ENCODE measurements around the gene HLA-DMA. TPM values are rescaled to one million over a fixed set of nuclear protein-coding genes. Genes with fewer than 3 reads are reported as not detected.
A peak's percentile ranks its signal among the peaks of the same experiment; 100 is the strongest.

Gene HLA-DMA
- total and polyA plus RNA-seq, 9 of the 15 experiments (the other 6 are each of a cell fraction or from before 2014, with no cell fraction given), result 0.13 to 0.83 (median 0.51) TPM

DNA sequence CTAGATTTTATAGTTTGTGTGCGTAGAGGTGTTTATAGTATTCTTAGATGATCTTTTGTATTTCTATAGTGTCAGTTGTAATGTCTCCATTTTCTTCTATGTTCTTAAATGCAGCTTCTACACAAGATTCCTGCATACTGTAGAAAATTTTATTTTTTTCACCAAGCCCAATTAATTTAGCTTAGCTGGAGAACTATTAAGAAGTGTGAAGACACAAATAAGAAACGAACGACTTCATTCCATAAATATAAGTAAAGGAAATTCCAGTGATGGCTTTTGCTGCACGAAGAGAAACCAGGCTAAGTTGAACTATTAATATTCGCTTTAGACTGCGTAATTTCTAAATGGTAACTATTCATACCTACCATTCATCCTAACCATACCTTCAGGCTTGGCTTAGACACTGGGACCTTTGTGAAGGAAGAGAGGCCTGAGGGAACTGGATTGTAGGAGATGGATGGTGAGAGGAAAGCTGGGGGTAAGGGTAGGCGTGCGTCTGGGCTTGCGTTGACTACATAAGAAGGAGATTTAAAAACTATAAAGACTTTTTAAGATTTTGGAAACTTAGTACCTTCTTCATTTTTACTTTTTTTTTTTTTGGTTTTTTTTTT is 40.6 kb upstream of the HLA-DMA start (continued):
- TF ChIP-seq RAD51 (IDR thresholded peaks at IDR 0.05; ENCODE audit: borderline replicate concordance, low read depth) (no peak), ZNF224 (CRISPR knock-in tag; IDR thresholded peaks at IDR 0.05) (no peak), ZNF395 (CRISPR knock-in tag; IDR thresholded peaks at IDR 0.05) (no peak), ZNF445 (CRISPR knock-in tag; IDR thresholded peaks at IDR 0.05; ENCODE audit: low read depth) (no peak), POLR2A (conservative IDR thresholded peaks at IDR 0.05) (no peak), CBX8 (IDR thresholded peaks at IDR 0.05; ENCODE audit: borderline replicate concordance, extremely low read depth, low read depth, low read length, poor library complexity, severe bottlenecking) (peak; percentile 70)

DNA sequence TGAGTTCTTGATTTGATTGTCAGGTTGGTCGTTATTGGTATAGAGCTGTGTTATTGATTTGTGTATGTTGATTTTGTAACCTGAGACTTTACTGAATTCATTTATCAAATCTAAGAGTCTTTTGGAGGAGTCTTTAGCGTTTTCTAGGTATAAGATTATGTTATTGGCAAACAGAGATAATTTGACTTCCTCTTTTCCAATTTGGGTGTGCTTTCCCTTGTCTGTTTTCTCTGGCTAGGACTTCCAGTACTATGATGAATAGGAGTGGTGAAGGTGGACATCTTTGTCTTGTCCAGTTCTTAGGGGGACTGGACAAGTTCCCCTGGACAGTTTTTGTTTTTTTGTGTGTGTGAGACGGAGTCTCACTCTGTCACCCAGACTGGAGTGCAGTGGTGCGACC is 39.1 kb upstream of the HLA-DMA start:
- intact Hi-C loops (cut with micrococcal nuclease), result no loop called here
- no peaks in the 10 kb centered on the region for H3K4me1 ChIP-seq (replicated peaks in 1 of 2; ENCODE audit: control insufficient read depth in 2 of 2, insufficient read depth in 2 of 2, low read length in 2 of 2)
- no peaks in the 10 kb centered on the region for H3K36me3 ChIP-seq (ENCODE audit: control insufficient read depth, insufficient read depth, low read length)
- H3K9me3 ChIP-seq (replicated peaks; ENCODE audit: control insufficient read depth, insufficient read depth, low read depth, low read length), result no peaks in the 10 kb centered on the region
- no peak overlapping the region for H2AFZ ChIP-seq (ENCODE audit: low read depth, low read length)
- under 1% methylated on average over 4 of the region's 4 CpGs for WGBS (ENCODE audit: insufficient coverage, low coverage, missing lambda C conversion rate)
- H3K9me1 ChIP-seq (ENCODE audit: control insufficient read depth, insufficient read depth, low read length), result no peaks in the 10 kb centered on the region
- no peak overlapping the region for H3K9ac ChIP-seq (ENCODE audit: insufficient read depth in 1 of 2, low read depth in 2 of 2, low read length in 2 of 2)
- FAIRE-seq (no peak), ATAC-seq (no peak), DNase-seq (ENCODE audit: extremely low read depth in 1 of 4, low spot score in 3 of 4) (no peak)
- H3K4me3 ChIP-seq, result no peak overlapping the region
- peaks cover 8 to 13% of the 10 kb centered on the region in 2 experiments; a peak in 3 of 5 replicates for H3K27me3 ChIP-seq (ENCODE audit: control insufficient read depth in 2 of 2, insufficient read depth in 2 of 2, low read length in 2 of 2)
- H3K4me2 ChIP-seq (ENCODE audit: insufficient read depth, low read length), result no peak overlapping the region
- TF ChIP-seq SPI1 (IDR thresholded peaks at IDR 0.05; ENCODE audit: borderline replicate concordance, low read depth, low read length) (peak; percentile 83), ARID1B (IDR thresholded peaks at IDR 0.05) (peak; percentile 26; the same call in 1 of the 2 replicates)
- TF ChIP-seq, protein P1, sequence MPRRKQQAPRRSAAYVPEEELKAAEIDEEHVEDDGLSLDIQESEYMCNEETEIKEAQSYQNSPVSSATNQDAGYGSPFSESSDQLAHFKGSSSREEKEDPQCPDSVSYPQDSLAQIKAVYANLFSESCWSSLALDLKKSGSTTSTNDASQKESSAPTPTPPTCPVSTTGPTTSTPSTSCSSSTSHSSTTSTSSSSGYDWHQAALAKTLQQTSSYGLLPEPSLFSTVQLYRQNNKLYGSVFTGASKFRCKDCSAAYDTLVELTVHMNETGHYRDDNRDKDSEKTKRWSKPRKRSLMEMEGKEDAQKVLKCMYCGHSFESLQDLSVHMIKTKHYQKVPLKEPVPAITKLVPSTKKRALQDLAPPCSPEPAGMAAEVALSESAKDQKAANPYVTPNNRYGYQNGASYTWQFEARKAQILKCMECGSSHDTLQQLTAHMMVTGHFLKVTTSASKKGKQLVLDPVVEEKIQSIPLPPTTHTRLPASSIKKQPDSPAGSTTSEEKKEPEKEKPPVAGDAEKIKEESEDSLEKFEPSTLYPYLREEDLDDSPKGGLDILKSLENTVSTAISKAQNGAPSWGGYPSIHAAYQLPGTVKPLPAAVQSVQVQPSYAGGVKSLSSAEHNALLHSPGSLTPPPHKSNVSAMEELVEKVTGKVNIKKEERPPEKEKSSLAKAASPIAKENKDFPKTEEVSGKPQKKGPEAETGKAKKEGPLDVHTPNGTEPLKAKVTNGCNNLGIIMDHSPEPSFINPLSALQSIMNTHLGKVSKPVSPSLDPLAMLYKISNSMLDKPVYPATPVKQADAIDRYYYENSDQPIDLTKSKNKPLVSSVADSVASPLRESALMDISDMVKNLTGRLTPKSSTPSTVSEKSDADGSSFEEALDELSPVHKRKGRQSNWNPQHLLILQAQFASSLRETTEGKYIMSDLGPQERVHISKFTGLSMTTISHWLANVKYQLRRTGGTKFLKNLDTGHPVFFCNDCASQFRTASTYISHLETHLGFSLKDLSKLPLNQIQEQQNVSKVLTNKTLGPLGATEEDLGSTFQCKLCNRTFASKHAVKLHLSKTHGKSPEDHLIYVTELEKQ (CRISPR knock-in tag; IDR thresholded peaks at IDR 0.05), result no peak
- no TSS peak for BruUV-seq (replicated peaks)
- POLR2A ChIA-PET, result no interaction called here
- H3K27ac ChIP-seq (ENCODE audit: extremely low read depth, low read depth, low read length), result no peak overlapping the region
- CTCF ChIA-PET (ENCODE audit: low intra/inter-chr PET ratio), result no interaction called here
- H3K79me2 ChIP-seq (ENCODE audit: control insufficient read depth, insufficient read depth, low read length), result no peaks in the 10 kb centered on the region
- in situ Hi-C loops (cut with MboI), result no loop called here
- no peaks in the 10 kb centered on the region for H4K20me1 ChIP-seq (replicated peaks; ENCODE audit: control insufficient read depth, insufficient read depth, low read length)

Measured in K562 (cell line).